Cardiac fibroblast (primary cell): Measurements from ENCODE around the gene FBXO44.
A peak's percentile ranks its signal among the peaks of the same experiment; 100 is the strongest.

Source experiments
- DNase-seq, 2 donors: peaks; one replicate each; pipeline versions ENCODE4 v3.0.0 to v3.0.0-alpha.2; 2010; ENCODE audit warnings: low read depth in 2 of 2
- H3K4me3 ChIP-seq, 2 donors: replicated peaks in 1 of 2; 1 replicate in 1 of 2; 2 replicates in 1 of 2; pipeline ENCODE4 v1.5.1; 2011; ENCODE audit warnings: low read depth in 2 of 2, low read length in 2 of 2, mild to moderate bottlenecking in 2 of 2, moderate library complexity in 1 of 2
- CTCF ChIP-seq: IDR thresholded peaks from one replicate; pipeline ENCODE4 v1.5.1; 2011; ENCODE audit warnings: low read depth, mild to moderate bottlenecking, low read length, inconsistent platforms

FBXO44 gene

GRCh38 chr1:11675325-11675724 is 20.6 kb downstream of the FBXO44 start:
- DNase-seq: no peak
- no peak for TF ChIP-seq CTCF
- no peak overlapping the region for H3K4me3 ChIP-seq

- no peak for TF ChIP-seq CTCF
- DNase-seq: no peak
- H3K4me3 ChIP-seq: no peak overlapping the region
These were observed 21.9 kb downstream of the FBXO44 start for GRCh38 chr1:11676386-11677103.

- H3K4me3 ChIP-seq: no peak overlapping the region
- no peak for TF ChIP-seq CTCF
- DNase-seq: no peak
These were observed 23.8 kb downstream of the FBXO44 start for GRCh38 chr1:11678442-11678841.

- peak overlapping the region; percentile 89 to 97 for H3K4me3 ChIP-seq
- no peak for DNase-seq
- no peak for TF ChIP-seq CTCF
These were observed 25.8 kb downstream of the FBXO44 start for GRCh38 chr1:11680270-11681070.

GRCh38 chr1:11681071-11681771 is 26.5 kb downstream of the FBXO44 start, which contains the start of gene MAD2L2:
TSS of gene MAD2L2 (minus strand) at chr1:11681148. CDS start at chr1:11680601, 547 bp downstream.
- H3K4me3 ChIP-seq: peak within 1 kb of the TSS; percentile 89 to 97
- no peak for TF ChIP-seq CTCF
- peak; percentile 74 to 83 for DNase-seq

GRCh38 chr1:11682287-11682771 is 27.7 kb downstream of the FBXO44 start:
- no peak overlapping the region for H3K4me3 ChIP-seq
- no peak for DNase-seq
- TF ChIP-seq CTCF: no peak
